ENCODE measurements around the gene TTLL5.

The TTLL5 gene

GRCh38 chr14:75783602-75784313 is 122.7 kb downstream of the TTLL5 start:
- Histone ChIP-seq H3K23ac (ENCODE audit: low read length in 2 of 2) (no peak overlapping the region), H2AFZ (ENCODE audit: low read depth, low read length) (no peak overlapping the region), H3K4me2 (ENCODE audit: low read length, poor library complexity, severe bottlenecking) (no peak overlapping the region), H2AK5ac (ENCODE audit: low read length, severe bottlenecking) (no peak overlapping the region), H3K4ac (ENCODE audit: low read depth in 1 of 2, low read length in 2 of 2) (no peak overlapping the region), H3K36me3 (ENCODE audit: control insufficient read depth in 1 of 2, insufficient read depth in 2 of 2, low read depth in 1 of 2, low read length in 2 of 2) (peaks cover 5 to 41% of the 10 kb centered on the region in 2 experiments), H2BK12ac (ENCODE audit: low read length in 2 of 2) (no peak overlapping the region), H3K27ac (ENCODE audit: low read length, poor library complexity, severe bottlenecking) (no peak overlapping the region), H3K27me3 (ENCODE audit: control insufficient read depth in 1 of 2, insufficient read depth in 1 of 2, low read length in 2 of 2) (no peaks in the 10 kb centered on the region), H3K18ac (ENCODE audit: low read depth in 1 of 2, low read length in 2 of 2) (no peak overlapping the region), H3K14ac (ENCODE audit: low read length in 2 of 2) (no peak overlapping the region), H3K9me3 (ENCODE audit: control insufficient read depth, low read length) (no peaks in the 10 kb centered on the region), H3K9ac (ENCODE audit: low read length) (no peak overlapping the region), H3K4me1 (ENCODE audit: control insufficient read depth, insufficient read depth, low read depth, low read length) (peaks cover 2% of the 10 kb centered on the region), H3K79me1 (replicated peaks; ENCODE audit: low read length, poor library complexity, severe bottlenecking) (no peaks in the 10 kb centered on the region), H2BK120ac (ENCODE audit: low read depth, low read length) (no peak overlapping the region), H3K4me3 (ENCODE audit: insufficient read depth in 1 of 2, low read depth in 1 of 2, low read length in 2 of 2) (no peak overlapping the region), H4K91ac (ENCODE audit: low read length) (no peak overlapping the region), H2BK15ac (ENCODE audit: low read depth, poor library complexity, severe bottlenecking) (no peak overlapping the region), H2BK5ac (ENCODE audit: low read depth, low read length, poor library complexity, severe bottlenecking) (no peak overlapping the region), H4K8ac (ENCODE audit: low read length) (no peak overlapping the region)
- 100% methylated on average over 3 of the region's 3 CpGs for WGBS
- DNase-seq, result no peak

GRCh38 chr14:75784314-75784686 is 123.3 kb downstream of the TTLL5 start:
- Histone ChIP-seq H3K27ac (ENCODE audit: low read length, poor library complexity, severe bottlenecking) (no peak overlapping the region), H2AK5ac (ENCODE audit: low read length, severe bottlenecking) (no peak overlapping the region), H3K27me3 (ENCODE audit: control insufficient read depth in 1 of 2, insufficient read depth in 1 of 2, low read length in 2 of 2) (no peaks in the 10 kb centered on the region), H4K91ac (ENCODE audit: low read length) (no peak overlapping the region), H2BK120ac (ENCODE audit: low read depth, low read length) (no peak overlapping the region), H4K8ac (ENCODE audit: low read length) (no peak overlapping the region), H3K36me3 (ENCODE audit: control insufficient read depth in 1 of 2, insufficient read depth in 2 of 2, low read depth in 1 of 2, low read length in 2 of 2) (peaks cover 5 to 44% of the 10 kb centered on the region in 2 experiments), H3K4ac (ENCODE audit: low read depth in 1 of 2, low read length in 2 of 2) (no peak overlapping the region), H3K9ac (ENCODE audit: low read length) (no peak overlapping the region), H3K18ac (ENCODE audit: low read depth in 1 of 2, low read length in 2 of 2) (no peak overlapping the region), H2AFZ (ENCODE audit: low read depth, low read length) (no peak overlapping the region), H3K4me1 (ENCODE audit: control insufficient read depth, insufficient read depth, low read depth, low read length) (peaks cover 2% of the 10 kb centered on the region), H3K9me3 (ENCODE audit: control insufficient read depth, low read length) (no peaks in the 10 kb centered on the region), H2BK15ac (ENCODE audit: low read depth, poor library complexity, severe bottlenecking) (no peak overlapping the region), H3K14ac (ENCODE audit: low read length in 2 of 2) (no peak overlapping the region), H3K4me2 (ENCODE audit: low read length, poor library complexity, severe bottlenecking) (no peak overlapping the region), H2BK12ac (ENCODE audit: low read length in 2 of 2) (no peak overlapping the region), H3K23ac (ENCODE audit: low read length in 2 of 2) (no peak overlapping the region), H3K79me1 (replicated peaks; ENCODE audit: low read length, poor library complexity, severe bottlenecking) (no peaks in the 10 kb centered on the region), H3K4me3 (ENCODE audit: insufficient read depth in 1 of 2, low read depth in 1 of 2, low read length in 2 of 2) (no peak overlapping the region), H2BK5ac (ENCODE audit: low read depth, low read length, poor library complexity, severe bottlenecking) (no peak overlapping the region)
- 100% methylated on average over 3 of the region's 3 CpGs for WGBS
- DNase-seq, result no peak

- no peak overlapping the region for H3K23ac ChIP-seq (ENCODE audit: low read length in 2 of 2)
- H3K4me2 ChIP-seq (ENCODE audit: low read length, poor library complexity, severe bottlenecking), result no peak overlapping the region
- no peak overlapping the region for H4K91ac ChIP-seq (ENCODE audit: low read length)
- no peak overlapping the region for H2BK15ac ChIP-seq (ENCODE audit: low read depth, poor library complexity, severe bottlenecking)
- H3K4me3 ChIP-seq (ENCODE audit: insufficient read depth in 1 of 2, low read depth in 1 of 2, low read length in 2 of 2), result no peak overlapping the region
- H2BK120ac ChIP-seq (ENCODE audit: low read depth, low read length), result no peak overlapping the region
- 95% methylated on average over 1 of the region's 2 CpGs for WGBS
- no peak overlapping the region for H4K8ac ChIP-seq (ENCODE audit: low read length)
- no peak for DNase-seq
- H3K4ac ChIP-seq (ENCODE audit: low read depth in 1 of 2, low read length in 2 of 2), result no peak overlapping the region
- H2BK12ac ChIP-seq (ENCODE audit: low read length in 2 of 2), result no peak overlapping the region
- no peak overlapping the region for H2BK5ac ChIP-seq (ENCODE audit: low read depth, low read length, poor library complexity, severe bottlenecking)
- H3K9ac ChIP-seq (ENCODE audit: low read length), result peak overlapping the region; percentile 45
- peaks cover 2% of the 10 kb centered on the region for H3K4me1 ChIP-seq (ENCODE audit: control insufficient read depth, insufficient read depth, low read depth, low read length)
- peaks cover 1% of the 10 kb centered on the region for H3K79me1 ChIP-seq (replicated peaks; ENCODE audit: low read length, poor library complexity, severe bottlenecking)
- no peaks in the 10 kb centered on the region for H3K27me3 ChIP-seq (ENCODE audit: control insufficient read depth in 1 of 2, insufficient read depth in 1 of 2, low read length in 2 of 2)
- no peak overlapping the region for H3K27ac ChIP-seq (ENCODE audit: low read length, poor library complexity, severe bottlenecking)
- peaks cover 0 to 11% of the 10 kb centered on the region in 2 experiments for H3K36me3 ChIP-seq (ENCODE audit: control insufficient read depth in 1 of 2, insufficient read depth in 2 of 2, low read depth in 1 of 2, low read length in 2 of 2)
- no peak overlapping the region for H3K18ac ChIP-seq (ENCODE audit: low read depth in 1 of 2, low read length in 2 of 2)
- H2AFZ ChIP-seq (ENCODE audit: low read depth, low read length), result no peak overlapping the region
- H3K9me3 ChIP-seq (ENCODE audit: control insufficient read depth, low read length), result no peaks in the 10 kb centered on the region
- no peak overlapping the region for H3K14ac ChIP-seq (ENCODE audit: low read length in 2 of 2)
- no peak overlapping the region for H2AK5ac ChIP-seq (ENCODE audit: low read length, severe bottlenecking)
These were observed 132.8 kb downstream of the TTLL5 start for GRCh38 chr14:75793806-75794205.

- peak; percentile 43 for DNase-seq
- Histone ChIP-seq H3K79me1 (replicated peaks; ENCODE audit: low read length, poor library complexity, severe bottlenecking) (peaks cover 1% of the 10 kb centered on the region), H3K9me3 (ENCODE audit: control insufficient read depth, low read length) (no peaks in the 10 kb centered on the region), H3K4ac (ENCODE audit: low read depth in 1 of 2, low read length in 2 of 2) (no peak overlapping the region), H3K9ac (ENCODE audit: low read length) (peak overlapping the region; percentile 45), H3K27me3 (ENCODE audit: control insufficient read depth in 1 of 2, insufficient read depth in 1 of 2, low read length in 2 of 2) (no peaks in the 10 kb centered on the region), H3K4me2 (ENCODE audit: low read length, poor library complexity, severe bottlenecking) (no peak overlapping the region), H2AK5ac (ENCODE audit: low read length, severe bottlenecking) (no peak overlapping the region), H3K4me1 (ENCODE audit: control insufficient read depth, insufficient read depth, low read depth, low read length) (peaks cover 2% of the 10 kb centered on the region), H2BK120ac (ENCODE audit: low read depth, low read length) (no peak overlapping the region), H3K14ac (ENCODE audit: low read length in 2 of 2) (no peak overlapping the region), H3K4me3 (ENCODE audit: insufficient read depth in 1 of 2, low read depth in 1 of 2, low read length in 2 of 2) (no peak overlapping the region), H3K18ac (ENCODE audit: low read depth in 1 of 2, low read length in 2 of 2) (no peak overlapping the region), H4K91ac (ENCODE audit: low read length) (no peak overlapping the region), H3K23ac (ENCODE audit: low read length in 2 of 2) (no peak overlapping the region), H4K8ac (ENCODE audit: low read length) (no peak overlapping the region), H2BK12ac (ENCODE audit: low read length in 2 of 2) (no peak overlapping the region), H2AFZ (ENCODE audit: low read depth, low read length) (no peak overlapping the region), H2BK15ac (ENCODE audit: low read depth, poor library complexity, severe bottlenecking) (no peak overlapping the region), H3K36me3 (ENCODE audit: control insufficient read depth in 1 of 2, insufficient read depth in 2 of 2, low read depth in 1 of 2, low read length in 2 of 2) (peaks cover 0 to 8% of the 10 kb centered on the region in 2 experiments), H2BK5ac (ENCODE audit: low read depth, low read length, poor library complexity, severe bottlenecking) (no peak overlapping the region), H3K27ac (ENCODE audit: low read length, poor library complexity, severe bottlenecking) (no peak overlapping the region)
- 96% methylated on average over 2 of the region's 2 CpGs for WGBS
These were observed 133.6 kb downstream of the TTLL5 start for GRCh38 chr14:75794615-75795038.
